ENCODE measurements around the gene OR51D1.

Gene OR51D1

GRCh38 chr11:4664183-4664582 lies 26.9 kb downstream of the OR51D1 start:
- no peak for TF ChIP-seq CTCF (IDR thresholded peaks at IDR 0.05; ENCODE audit: control insufficient read depth, insufficient read depth, low read depth, low read length, missing control alignments)
- H3K4me3 ChIP-seq (ENCODE audit: control insufficient read depth, low read depth, low read length): no peak overlapping the region
- no peak for DNase-seq (ENCODE audit: low read depth)

- no peak for DNase-seq (ENCODE audit: low read depth)
- TF ChIP-seq CTCF (IDR thresholded peaks at IDR 0.05; ENCODE audit: control insufficient read depth, insufficient read depth, low read depth, low read length, missing control alignments): no peak
- H3K4me3 ChIP-seq (ENCODE audit: control insufficient read depth, low read depth, low read length): no peak overlapping the region
Measured at GRCh38 chr11:4664786-4665185, 27.5 kb downstream of the OR51D1 start.

- H3K4me3 ChIP-seq (ENCODE audit: control insufficient read depth, low read depth, low read length): no peak overlapping the region
- DNase-seq (ENCODE audit: low read depth): no peak
- TF ChIP-seq CTCF (IDR thresholded peaks at IDR 0.05; ENCODE audit: control insufficient read depth, insufficient read depth, low read depth, low read length, missing control alignments): no peak
Measured at GRCh38 chr11:4665424-4665823, 28.1 kb downstream of the OR51D1 start.

DNA sequence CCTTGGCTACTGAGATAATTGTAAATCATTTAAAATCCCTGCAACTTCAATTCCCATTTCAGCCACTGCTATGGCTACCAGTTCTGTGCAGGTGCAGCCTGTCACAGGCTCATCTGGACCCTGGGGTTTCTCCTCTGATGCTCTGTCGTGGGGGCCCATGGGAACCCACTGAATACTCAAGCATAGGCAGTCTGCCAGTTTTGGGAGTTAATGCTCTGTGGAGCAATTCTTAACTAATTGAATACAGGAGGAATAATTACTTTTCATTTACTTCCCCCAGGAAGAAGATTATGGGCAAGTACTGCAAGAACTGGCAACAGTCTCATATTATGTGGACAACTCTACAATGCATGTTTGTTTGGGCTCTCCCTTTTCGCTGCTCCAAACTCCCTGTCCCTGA lies 34.5 kb downstream of the OR51D1 start:
- no peak for TF ChIP-seq CTCF (IDR thresholded peaks at IDR 0.05; ENCODE audit: control insufficient read depth, insufficient read depth, low read depth, low read length, missing control alignments)
- no peak overlapping the region for H3K4me3 ChIP-seq (ENCODE audit: control insufficient read depth, low read depth, low read length)
- DNase-seq (ENCODE audit: low read depth): no peak

GRCh38 chr11:4672470-4672869 lies 35.2 kb downstream of the OR51D1 start:
- H3K4me3 ChIP-seq (ENCODE audit: control insufficient read depth, low read depth, low read length): no peak overlapping the region
- DNase-seq (ENCODE audit: low read depth): no peak
- TF ChIP-seq CTCF (IDR thresholded peaks at IDR 0.05; ENCODE audit: control insufficient read depth, insufficient read depth, low read depth, low read length, missing control alignments): no peak

DNA sequence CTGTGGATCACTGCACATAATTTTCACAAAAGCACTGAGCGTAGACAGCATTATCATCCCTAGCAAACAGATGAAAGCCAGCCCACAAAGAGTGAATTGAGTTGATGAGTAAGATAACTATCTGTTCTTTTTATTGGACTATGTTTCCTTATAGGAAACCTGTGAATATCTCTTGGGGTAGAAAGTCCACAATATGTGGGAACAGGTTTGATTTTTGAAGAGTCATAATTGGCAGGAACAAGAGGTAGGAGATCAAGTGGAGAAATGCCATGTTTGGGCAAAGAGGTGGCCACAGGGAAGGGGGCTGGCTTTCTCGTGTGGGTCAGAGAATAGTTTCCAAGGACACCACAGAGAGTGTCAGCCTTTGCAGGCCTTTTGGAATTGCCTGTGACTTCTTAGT lies 36.5 kb downstream of the OR51D1 start:
- no peak overlapping the region for H3K4me3 ChIP-seq (ENCODE audit: control insufficient read depth, low read depth, low read length)
- no peak for TF ChIP-seq CTCF (IDR thresholded peaks at IDR 0.05; ENCODE audit: control insufficient read depth, insufficient read depth, low read depth, low read length, missing control alignments)

GRCh38 chr11:4677948-4678347 lies 40.7 kb downstream of the OR51D1 start:
- no peak for TF ChIP-seq CTCF (IDR thresholded peaks at IDR 0.05; ENCODE audit: control insufficient read depth, insufficient read depth, low read depth, low read length, missing control alignments)
- no peak for DNase-seq (ENCODE audit: low read depth)
- no peak overlapping the region for H3K4me3 ChIP-seq (ENCODE audit: control insufficient read depth, low read depth, low read length)

More for the DNA sequence above, 36.5 kb downstream of the OR51D1 start:
- DNase-seq (ENCODE audit: low read depth): no peak
